ENCODE data around the gene NLGN1.
A peak's percentile ranks its signal among the peaks of the same experiment; 100 is the strongest.
"Not testable (repeated sequence)": the region's sequence is repeated elsewhere in the genome, so short reads cannot be mapped to it uniquely, and the experiment has no call there.

The NLGN1 gene

DNA sequence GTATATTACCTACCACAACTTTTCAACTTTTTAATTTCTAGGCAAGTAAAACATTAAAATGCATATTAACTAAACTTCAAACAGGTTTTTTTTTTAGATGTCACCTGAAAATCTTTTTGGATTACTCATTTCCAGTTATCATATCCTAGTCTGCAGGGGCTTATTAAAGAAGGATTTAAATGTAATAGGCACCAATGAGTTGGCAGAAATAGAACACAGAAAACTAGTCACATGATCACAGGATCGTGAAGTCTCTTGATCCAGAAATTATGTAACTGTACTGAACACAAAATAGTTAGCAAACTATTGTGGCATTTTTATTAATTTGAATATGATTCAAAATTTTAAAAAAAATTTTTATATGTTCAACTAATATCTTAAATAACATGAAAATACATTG lies 807.2 kb downstream of the NLGN1 start:
- Histone ChIP-seq H3K36me3 (ENCODE audit: control insufficient read depth in 4 of 4, insufficient read depth in 4 of 4, low read length in 3 of 4) (no peaks in the 10 kb centered on the region), H3K4me3 (ENCODE audit: control insufficient read depth in 1 of 7, extremely low read depth in 1 of 7, insufficient read depth in 4 of 7, low read depth in 2 of 7, low read length in 6 of 7) (no peak overlapping the region), H3K27ac (ENCODE audit: insufficient read depth in 1 of 2, low read depth in 1 of 2, low read length in 2 of 2, poor library complexity in 1 of 2, severe bottlenecking in 2 of 2) (no peak overlapping the region), H3K9me3 (ENCODE audit: control extremely low read depth in 1 of 5, control insufficient read depth in 4 of 5, insufficient read depth in 2 of 5, low read depth in 1 of 5, low read length in 4 of 5) (no peaks in the 10 kb centered on the region), H3K27me3 (replicated peaks in 2 of 5; ENCODE audit: control insufficient read depth in 4 of 5, insufficient read depth in 5 of 5, low read length in 4 of 5) (no peaks in the 10 kb centered on the region), H3K4me1 (ENCODE audit: control extremely low read depth in 1 of 4, control insufficient read depth in 4 of 4, insufficient read depth in 4 of 4, low read length in 3 of 4) (peaks cover 0 to 4% (median 0%) of the 10 kb centered on the region in 4 experiments)
- ChIA-PET CTCF (no interaction called here), POLR2A (no interaction called here)
- no CpG with 5 or more reads among the region's 1 CpG for WGBS (ENCODE audit: insufficient coverage)
- peak in 1 of 3 donors; percentile 18 for DNase-seq

DNA sequence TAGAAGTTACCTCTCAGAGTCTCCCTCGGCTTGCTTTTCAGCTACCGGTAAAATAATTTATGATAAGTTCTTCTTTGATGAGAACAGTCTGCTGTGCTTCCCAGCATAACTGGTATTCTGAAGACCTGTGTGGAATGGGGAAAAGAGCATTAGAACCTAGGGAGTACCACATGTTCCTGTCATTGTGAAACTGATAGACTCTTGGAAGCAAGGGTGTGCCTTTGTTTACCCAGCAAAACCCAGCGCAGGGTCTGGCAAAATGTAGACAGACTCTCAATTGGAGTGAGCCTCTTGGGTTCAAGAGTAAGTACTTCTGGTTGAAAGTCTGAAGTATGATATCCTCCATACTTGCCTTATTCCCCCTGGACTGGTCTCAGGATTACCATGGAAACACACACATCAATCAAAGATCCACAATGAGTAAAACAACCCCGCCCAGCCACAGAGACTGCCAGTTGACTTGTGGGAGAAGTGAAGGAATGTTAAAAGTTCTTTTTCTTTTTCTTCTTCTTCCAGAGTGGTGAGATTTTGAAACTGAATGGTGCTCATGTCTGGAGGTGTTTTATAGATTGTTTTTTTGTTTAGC lies 809.2 kb downstream of the NLGN1 start:
- CTCF ChIA-PET = no interaction called here

DNA sequence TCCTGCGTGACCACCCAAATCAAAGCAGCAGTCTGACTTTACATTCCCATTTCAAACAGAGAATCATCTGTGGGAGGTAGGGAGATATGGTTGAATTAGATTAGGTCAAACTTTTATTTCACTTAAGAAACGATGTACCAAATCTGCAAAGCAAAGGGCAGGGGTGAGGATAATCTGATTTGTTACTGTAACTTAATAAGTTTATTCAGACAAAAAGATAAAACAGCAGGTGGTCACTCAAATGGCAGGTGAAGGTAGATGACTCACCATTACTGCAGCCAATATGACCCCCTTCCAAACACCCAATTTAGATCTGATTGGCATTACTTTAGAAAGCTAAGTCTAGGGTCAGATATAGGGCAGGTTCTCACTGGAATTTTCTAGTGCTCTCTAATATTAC lies 810.6 kb downstream of the NLGN1 start:
- no peaks in the 10 kb centered on the region for H3K27me3 ChIP-seq (replicated peaks in 2 of 5; ENCODE audit: control insufficient read depth in 4 of 5, insufficient read depth in 5 of 5, low read length in 4 of 5)
- DNase-seq = no peak
- no peaks in the 10 kb centered on the region for H3K36me3 ChIP-seq (ENCODE audit: control insufficient read depth in 4 of 4, insufficient read depth in 4 of 4, low read length in 3 of 4)
- no peaks in the 10 kb centered on the region for H3K9me3 ChIP-seq (ENCODE audit: control extremely low read depth in 1 of 5, control insufficient read depth in 4 of 5, insufficient read depth in 2 of 5, low read depth in 1 of 5, low read length in 4 of 5)
- H3K4me1 ChIP-seq (ENCODE audit: control extremely low read depth in 1 of 4, control insufficient read depth in 4 of 4, insufficient read depth in 4 of 4, low read length in 3 of 4) = peaks cover 0 to 3% (median 0%) of the 10 kb centered on the region in 4 experiments
- no peak overlapping the region for H3K4me3 ChIP-seq (ENCODE audit: control insufficient read depth in 1 of 7, extremely low read depth in 1 of 7, insufficient read depth in 4 of 7, low read depth in 2 of 7, low read length in 6 of 7)
- CTCF ChIA-PET = no interaction called here
- POLR2A ChIA-PET = no interaction called here
- WGBS (ENCODE audit: insufficient coverage) = no CpG with 5 or more reads among the region's 2 CpGs
- no peak overlapping the region for H3K27ac ChIP-seq (ENCODE audit: insufficient read depth in 1 of 2, low read depth in 1 of 2, low read length in 2 of 2, poor library complexity in 1 of 2, severe bottlenecking in 2 of 2)

More for the DNA sequence above, 809.2 kb downstream of the NLGN1 start:
- peaks cover 0 to 4% (median 0%) of the 10 kb centered on the region in 4 experiments for H3K4me1 ChIP-seq (ENCODE audit: control extremely low read depth in 1 of 4, control insufficient read depth in 4 of 4, insufficient read depth in 4 of 4, low read length in 3 of 4)
- H3K9me3 ChIP-seq (ENCODE audit: control extremely low read depth in 1 of 5, control insufficient read depth in 4 of 5, insufficient read depth in 2 of 5, low read depth in 1 of 5, low read length in 4 of 5) = no peaks in the 10 kb centered on the region
- no peak overlapping the region for H3K4me3 ChIP-seq (ENCODE audit: control insufficient read depth in 1 of 7, extremely low read depth in 1 of 7, insufficient read depth in 4 of 7, low read depth in 2 of 7, low read length in 6 of 7)
- 82% methylated on average over 2 of the region's 4 CpGs for WGBS (ENCODE audit: insufficient coverage)
- no peaks in the 10 kb centered on the region for H3K36me3 ChIP-seq (ENCODE audit: control insufficient read depth in 4 of 4, insufficient read depth in 4 of 4, low read length in 3 of 4)
- no peak for DNase-seq
- no peaks in the 10 kb centered on the region for H3K27me3 ChIP-seq (replicated peaks in 2 of 5; ENCODE audit: control insufficient read depth in 4 of 5, insufficient read depth in 5 of 5, low read length in 4 of 5)
- POLR2A ChIA-PET = no interaction called here
- no peak overlapping the region for H3K27ac ChIP-seq (ENCODE audit: insufficient read depth in 1 of 2, low read depth in 1 of 2, low read length in 2 of 2, poor library complexity in 1 of 2, severe bottlenecking in 2 of 2)

DNA sequence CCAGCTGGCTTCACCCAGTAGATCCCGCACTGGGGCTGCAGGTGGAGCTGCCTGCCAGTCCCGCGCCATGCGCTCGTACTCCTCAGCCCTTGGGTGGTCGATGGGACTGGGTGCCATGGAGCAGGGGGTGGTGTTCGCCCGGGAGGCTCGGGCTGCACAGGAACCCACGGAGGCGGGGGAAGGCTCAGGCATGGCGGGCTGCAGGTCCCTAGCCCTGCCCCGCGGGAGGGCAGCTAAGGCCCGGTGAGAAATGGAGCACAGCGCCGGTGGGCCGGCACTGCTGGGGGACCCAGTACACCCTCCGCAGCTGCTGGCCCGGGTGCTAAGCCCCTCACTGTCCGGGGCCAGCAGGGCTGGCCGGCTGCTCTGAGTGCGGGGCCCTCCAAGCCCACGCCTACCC lies 814.4 kb downstream of the NLGN1 start:
- H3K4me3 ChIP-seq (ENCODE audit: control insufficient read depth in 1 of 7, extremely low read depth in 1 of 7, insufficient read depth in 4 of 7, low read depth in 2 of 7, low read length in 6 of 7); CTCF ChIA-PET; H3K9me3 ChIP-seq (ENCODE audit: control extremely low read depth in 1 of 5, control insufficient read depth in 4 of 5, insufficient read depth in 2 of 5, low read depth in 1 of 5, low read length in 4 of 5); H3K27me3 ChIP-seq (replicated peaks in 2 of 5; ENCODE audit: control insufficient read depth in 4 of 5, insufficient read depth in 5 of 5, low read length in 4 of 5); DNase-seq; POLR2A ChIA-PET; H3K36me3 ChIP-seq (ENCODE audit: control insufficient read depth in 4 of 4, insufficient read depth in 4 of 4, low read length in 3 of 4); H3K27ac ChIP-seq (ENCODE audit: insufficient read depth in 1 of 2, low read depth in 1 of 2, low read length in 2 of 2, poor library complexity in 1 of 2, severe bottlenecking in 2 of 2): not testable (repeated sequence)
- WGBS (ENCODE audit: insufficient coverage) = 93% methylated on average over 9 of the region's 24 CpGs
- peaks cover 0 to 16% (median 7%) of the 10 kb centered on the region in 4 experiments for H3K4me1 ChIP-seq (ENCODE audit: control extremely low read depth in 1 of 4, control insufficient read depth in 4 of 4, insufficient read depth in 4 of 4, low read length in 3 of 4)

DNA sequence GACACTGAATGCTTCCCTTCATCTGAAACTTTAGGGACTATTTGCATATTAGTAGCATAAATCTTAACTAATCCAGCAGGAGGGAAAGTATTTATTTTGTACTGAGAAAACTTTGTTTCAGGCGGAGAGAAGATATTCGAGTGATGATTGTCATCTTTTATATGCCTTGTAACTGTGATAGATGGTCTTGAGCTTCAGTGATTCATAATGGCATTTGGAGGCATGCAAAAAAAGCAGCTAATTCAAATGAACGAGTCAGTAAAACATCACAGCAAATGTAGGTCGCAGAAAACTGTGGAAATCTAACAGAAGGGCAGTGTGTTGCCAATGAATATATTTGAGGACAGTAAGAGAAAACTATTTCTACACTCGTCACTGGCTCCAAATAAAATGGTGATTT lies 817.9 kb downstream of the NLGN1 start:
- POLR2A ChIA-PET = no interaction called here

DNA sequence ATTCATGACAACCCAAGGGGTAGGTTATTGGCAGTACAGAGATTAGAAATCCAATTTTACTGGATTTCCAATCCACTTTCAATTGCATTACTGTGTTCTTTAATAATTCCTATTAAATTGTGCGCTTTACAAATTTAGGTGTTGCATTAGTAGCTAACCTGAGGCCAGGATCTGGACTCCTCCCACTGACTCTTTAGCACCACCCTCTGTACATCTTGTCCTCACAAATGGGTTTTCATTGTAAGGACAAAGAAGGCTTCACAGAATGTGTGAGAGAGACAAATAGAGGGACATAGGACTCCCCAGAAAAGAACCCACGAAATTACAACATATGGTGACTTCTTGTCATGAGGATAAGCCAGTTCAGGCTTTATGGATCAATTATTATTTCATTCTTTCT lies 818.5 kb downstream of the NLGN1 start:
- Histone ChIP-seq H3K36me3 (ENCODE audit: control insufficient read depth in 4 of 4, insufficient read depth in 4 of 4, low read length in 3 of 4) (no peaks in the 10 kb centered on the region), H3K4me1 (ENCODE audit: control extremely low read depth in 1 of 4, control insufficient read depth in 4 of 4, insufficient read depth in 4 of 4, low read length in 3 of 4) (peaks cover 0 to 24% (median 10%) of the 10 kb centered on the region in 4 experiments), H3K9me3 (ENCODE audit: control extremely low read depth in 1 of 5, control insufficient read depth in 4 of 5, insufficient read depth in 2 of 5, low read depth in 1 of 5, low read length in 4 of 5) (no peaks in the 10 kb centered on the region), H3K4me3 (ENCODE audit: control insufficient read depth in 1 of 7, extremely low read depth in 1 of 7, insufficient read depth in 4 of 7, low read depth in 2 of 7, low read length in 6 of 7) (no peak overlapping the region), H3K27ac (ENCODE audit: insufficient read depth in 1 of 2, low read depth in 1 of 2, low read length in 2 of 2, poor library complexity in 1 of 2, severe bottlenecking in 2 of 2) (no peak overlapping the region), H3K27me3 (replicated peaks in 2 of 5; ENCODE audit: control insufficient read depth in 4 of 5, insufficient read depth in 5 of 5, low read length in 4 of 5) (no peaks in the 10 kb centered on the region)
- DNase-seq = no peak
- ChIA-PET CTCF (interaction anchor here (0.7 kb wide), 1 partner anchor 179 kb away, joined by 5 read pairs; no protein-coding TSS in a partner anchor), POLR2A (no interaction called here)
- no CpG with 5 or more reads among the region's 2 CpGs for WGBS (ENCODE audit: insufficient coverage)

More for the DNA sequence above, 817.9 kb downstream of the NLGN1 start:
- Histone ChIP-seq H3K4me3 (ENCODE audit: control insufficient read depth in 1 of 7, extremely low read depth in 1 of 7, insufficient read depth in 4 of 7, low read depth in 2 of 7, low read length in 6 of 7) (no peak overlapping the region), H3K36me3 (ENCODE audit: control insufficient read depth in 4 of 4, insufficient read depth in 4 of 4, low read length in 3 of 4) (no peaks in the 10 kb centered on the region), H3K27ac (ENCODE audit: insufficient read depth in 1 of 2, low read depth in 1 of 2, low read length in 2 of 2, poor library complexity in 1 of 2, severe bottlenecking in 2 of 2) (no peak overlapping the region), H3K9me3 (ENCODE audit: control extremely low read depth in 1 of 5, control insufficient read depth in 4 of 5, insufficient read depth in 2 of 5, low read depth in 1 of 5, low read length in 4 of 5) (no peaks in the 10 kb centered on the region), H3K4me1 (ENCODE audit: control extremely low read depth in 1 of 4, control insufficient read depth in 4 of 4, insufficient read depth in 4 of 4, low read length in 3 of 4) (peaks cover 0 to 24% (median 10%) of the 10 kb centered on the region in 4 experiments), H3K27me3 (replicated peaks in 2 of 5; ENCODE audit: control insufficient read depth in 4 of 5, insufficient read depth in 5 of 5, low read length in 4 of 5) (no peaks in the 10 kb centered on the region)
- CTCF ChIA-PET = no interaction called here
- 93% methylated on average over 4 of the region's 5 CpGs for WGBS (ENCODE audit: insufficient coverage)
- no peak for DNase-seq

DNA sequence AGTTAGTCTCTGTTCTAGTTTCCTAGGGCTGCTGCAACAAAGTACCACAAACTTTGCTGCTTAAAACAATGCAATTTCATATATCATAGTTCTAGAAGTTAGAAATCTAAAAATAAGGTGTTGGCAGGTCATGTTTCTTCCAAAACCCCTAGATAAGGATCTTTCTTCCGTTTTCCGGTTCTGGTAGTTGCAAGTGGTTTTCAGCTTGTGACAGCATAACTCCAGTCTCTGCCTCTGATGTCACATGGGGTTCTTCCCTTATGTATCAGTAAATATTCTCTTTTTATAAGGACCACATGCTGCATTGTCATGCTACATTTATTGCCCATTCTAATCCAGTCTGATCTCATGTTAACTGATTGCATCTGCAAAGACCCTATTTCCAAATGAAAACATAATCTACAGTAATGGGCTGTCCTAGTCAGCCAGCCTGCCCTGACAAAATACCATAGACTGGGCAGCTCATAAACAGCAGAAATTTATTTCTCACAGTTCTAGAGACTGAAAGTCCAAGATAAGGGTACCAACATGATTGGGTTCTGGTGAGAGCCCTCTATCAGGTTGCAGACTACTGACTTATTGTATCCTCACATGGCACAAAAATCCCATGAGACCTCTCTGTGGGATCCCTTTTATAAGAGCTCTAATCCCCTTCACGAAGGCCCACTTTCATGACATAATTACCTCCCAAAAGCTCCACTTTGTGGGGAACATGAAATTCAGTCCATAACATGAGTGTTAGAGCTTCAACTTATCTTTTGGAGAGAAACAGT lies 819.6 kb downstream of the NLGN1 start:
- peak; percentile 78 to 95 (median 91) for DNase-seq
- 0% methylated on average over 2 of the region's 3 CpGs for WGBS (ENCODE audit: insufficient coverage)

More for the DNA sequence above, 819.6 kb downstream of the NLGN1 start:
- CTCF ChIA-PET = interaction anchor here (0.7 kb wide), 1 partner anchor 178 kb away, joined by 5 read pairs; no protein-coding TSS in a partner anchor
- no peaks in the 10 kb centered on the region for H3K36me3 ChIP-seq (ENCODE audit: control insufficient read depth in 4 of 4, insufficient read depth in 4 of 4, low read length in 3 of 4)
- H3K27me3 ChIP-seq (replicated peaks in 2 of 5; ENCODE audit: control insufficient read depth in 4 of 5, insufficient read depth in 5 of 5, low read length in 4 of 5) = no peaks in the 10 kb centered on the region
- no peak overlapping the region for H3K4me3 ChIP-seq (ENCODE audit: control insufficient read depth in 1 of 7, extremely low read depth in 1 of 7, insufficient read depth in 4 of 7, low read depth in 2 of 7, low read length in 6 of 7)
- peak overlapping the region; percentile 17 to 23 for H3K27ac ChIP-seq (ENCODE audit: insufficient read depth in 1 of 2, low read depth in 1 of 2, low read length in 2 of 2, poor library complexity in 1 of 2, severe bottlenecking in 2 of 2)
- POLR2A ChIA-PET = no interaction called here
- peaks cover 0 to 24% (median 10%) of the 10 kb centered on the region in 4 experiments for H3K4me1 ChIP-seq (ENCODE audit: control extremely low read depth in 1 of 4, control insufficient read depth in 4 of 4, insufficient read depth in 4 of 4, low read length in 3 of 4)
- H3K9me3 ChIP-seq (ENCODE audit: control extremely low read depth in 1 of 5, control insufficient read depth in 4 of 5, insufficient read depth in 2 of 5, low read depth in 1 of 5, low read length in 4 of 5) = no peaks in the 10 kb centered on the region

Measured in common myeloid progenitor, CD34-positive (primary cell).